ENCODE data around the gene ZNF185.

ZNF185 gene

GRCh38 chrX:152917656-152918579 lies 20.1 kb downstream of the ZNF185 start:
- no peak overlapping the region for H3K27ac ChIP-seq (ENCODE audit: low read depth, low read length)
- H3K27me3 ChIP-seq (ENCODE audit: control insufficient read depth, insufficient read depth, low read length) = no peaks in the 10 kb centered on the region
- no peak overlapping the region for H3K9ac ChIP-seq (ENCODE audit: low read length)
- H3K36me3 ChIP-seq (ENCODE audit: control insufficient read depth, insufficient read depth, low read length) = peaks cover 10% of the 10 kb centered on the region; the same call in 1 of the 2 replicates
- H3K9me3 ChIP-seq (ENCODE audit: control insufficient read depth, insufficient read depth, low read depth, low read length) = peaks cover 28% of the 10 kb centered on the region; the same call in 1 of the 2 replicates
- H3K4me1 ChIP-seq (ENCODE audit: control insufficient read depth, insufficient read depth, low read length) = peaks cover 26% of the 10 kb centered on the region; the same call in 1 of the 2 replicates
- no peak overlapping the region for H3K4me3 ChIP-seq (ENCODE audit: low read depth, low read length)

GRCh38 chrX:152918707-152919106 lies 20.8 kb downstream of the ZNF185 start:
- Histone ChIP-seq H3K27me3 (ENCODE audit: control insufficient read depth, insufficient read depth, low read length) (no peaks in the 10 kb centered on the region), H3K9me3 (ENCODE audit: control insufficient read depth, insufficient read depth, low read depth, low read length) (peaks cover 26% of the 10 kb centered on the region; the same call in 1 of the 2 replicates), H3K36me3 (ENCODE audit: control insufficient read depth, insufficient read depth, low read length) (peaks cover 10% of the 10 kb centered on the region; the same call in 1 of the 2 replicates), H3K9ac (ENCODE audit: low read length) (no peak overlapping the region), H3K4me3 (ENCODE audit: low read depth, low read length) (no peak overlapping the region), H3K27ac (ENCODE audit: low read depth, low read length) (no peak overlapping the region), H3K4me1 (ENCODE audit: control insufficient read depth, insufficient read depth, low read length) (peaks cover 28% of the 10 kb centered on the region; the same call in 1 of the 2 replicates)

GRCh38 chrX:152923599-152923998 lies 25.7 kb downstream of the ZNF185 start:
- Histone ChIP-seq H3K9ac (ENCODE audit: low read length) (no peak overlapping the region), H3K27ac (ENCODE audit: low read depth, low read length) (no peak overlapping the region), H3K4me3 (ENCODE audit: low read depth, low read length) (no peak overlapping the region), H3K9me3 (ENCODE audit: control insufficient read depth, insufficient read depth, low read depth, low read length) (peaks cover 28% of the 10 kb centered on the region; the same call in 1 of the 2 replicates), H3K36me3 (ENCODE audit: control insufficient read depth, insufficient read depth, low read length) (0 out of 2 replicates have a peak, but pooled peaks cover 7% of the 10 kb centered on the region), H3K4me1 (ENCODE audit: control insufficient read depth, insufficient read depth, low read length) (peaks cover 15% of the 10 kb centered on the region; the same call in 1 of the 2 replicates), H3K27me3 (ENCODE audit: control insufficient read depth, insufficient read depth, low read length) (no peaks in the 10 kb centered on the region)

DNA sequence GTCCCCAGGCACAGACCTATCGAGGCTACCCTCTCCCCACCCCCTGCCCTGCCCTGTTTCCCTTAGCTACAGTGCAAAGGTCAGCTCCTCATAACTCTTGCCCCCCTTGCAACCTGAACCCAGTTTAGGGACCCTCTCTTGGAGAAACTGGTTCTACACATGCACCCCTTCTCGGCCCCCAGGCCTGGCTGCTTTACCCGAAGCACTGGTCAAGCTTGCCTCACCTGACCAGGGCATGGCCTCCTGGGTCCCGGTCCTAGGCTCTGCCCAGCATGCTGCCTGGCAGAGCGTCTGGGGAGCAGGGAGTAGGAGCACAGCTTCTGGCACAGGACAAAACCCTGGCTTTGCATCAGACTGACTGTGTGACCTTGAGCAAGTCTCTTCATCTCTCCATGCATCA lies 28.0 kb downstream of the ZNF185 start:
- H3K9me3 ChIP-seq (ENCODE audit: control insufficient read depth, insufficient read depth, low read depth, low read length) = peaks cover 28% of the 10 kb centered on the region; the same call in 1 of the 2 replicates
- no peak overlapping the region for H3K9ac ChIP-seq (ENCODE audit: low read length)
- peaks cover 18% of the 10 kb centered on the region; the same call in 1 of the 2 replicates for H3K4me1 ChIP-seq (ENCODE audit: control insufficient read depth, insufficient read depth, low read length)
- H3K27ac ChIP-seq (ENCODE audit: low read depth, low read length) = no peak overlapping the region
- 0 out of 2 replicates have a peak, but pooled peaks cover 7% of the 10 kb centered on the region for H3K36me3 ChIP-seq (ENCODE audit: control insufficient read depth, insufficient read depth, low read length)
- H3K27me3 ChIP-seq (ENCODE audit: control insufficient read depth, insufficient read depth, low read length) = no peaks in the 10 kb centered on the region
- H3K4me3 ChIP-seq (ENCODE audit: low read depth, low read length) = no peak overlapping the region

DNA sequence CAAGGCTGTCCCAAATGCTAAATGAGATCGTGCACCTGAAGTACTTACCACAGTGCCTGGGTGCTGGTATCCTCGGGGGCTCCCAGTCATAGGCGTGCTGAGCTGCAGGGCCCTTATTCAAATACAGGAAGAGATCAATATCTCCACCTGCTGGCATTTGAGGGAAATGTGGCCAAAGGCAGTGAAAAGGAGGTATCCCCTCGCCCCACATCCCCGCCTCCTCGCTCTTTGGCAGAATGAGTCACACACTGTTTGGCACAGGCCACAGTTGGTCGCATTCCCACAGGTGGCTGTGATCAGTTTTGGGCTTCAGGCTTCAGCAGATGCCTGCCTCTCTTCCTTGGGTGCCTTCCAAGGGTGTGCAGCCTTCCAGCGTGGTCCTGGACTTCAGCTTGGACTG lies 28.4 kb downstream of the ZNF185 start:
- peaks cover 18% of the 10 kb centered on the region; the same call in 1 of the 2 replicates for H3K4me1 ChIP-seq (ENCODE audit: control insufficient read depth, insufficient read depth, low read length)
- H3K27me3 ChIP-seq (ENCODE audit: control insufficient read depth, insufficient read depth, low read length) = no peaks in the 10 kb centered on the region
- H3K4me3 ChIP-seq (ENCODE audit: low read depth, low read length) = no peak overlapping the region
- H3K27ac ChIP-seq (ENCODE audit: low read depth, low read length) = no peak overlapping the region
- no peak overlapping the region for H3K9ac ChIP-seq (ENCODE audit: low read length)
- H3K9me3 ChIP-seq (ENCODE audit: control insufficient read depth, insufficient read depth, low read depth, low read length) = peaks cover 25% of the 10 kb centered on the region; the same call in 1 of the 2 replicates
- H3K36me3 ChIP-seq (ENCODE audit: control insufficient read depth, insufficient read depth, low read length) = 0 out of 2 replicates have a peak, but pooled peaks cover 7% of the 10 kb centered on the region

- Histone ChIP-seq H3K4me1 (ENCODE audit: control insufficient read depth, insufficient read depth, low read length) (peaks cover 18% of the 10 kb centered on the region; the same call in 1 of the 2 replicates), H3K9me3 (ENCODE audit: control insufficient read depth, insufficient read depth, low read depth, low read length) (peaks cover 21% of the 10 kb centered on the region; the same call in 1 of the 2 replicates), H3K27ac (ENCODE audit: low read depth, low read length) (no peak overlapping the region), H3K9ac (ENCODE audit: low read length) (no peak overlapping the region), H3K27me3 (ENCODE audit: control insufficient read depth, insufficient read depth, low read length) (no peaks in the 10 kb centered on the region), H3K36me3 (ENCODE audit: control insufficient read depth, insufficient read depth, low read length) (0 out of 2 replicates have a peak, but pooled peaks cover 6% of the 10 kb centered on the region), H3K4me3 (ENCODE audit: low read depth, low read length) (no peak overlapping the region)
These were observed 29.1 kb downstream of the ZNF185 start for GRCh38 chrX:152926923-152927322.

GRCh38 chrX:152927858-152928760 lies 30.2 kb downstream of the ZNF185 start:
- Histone ChIP-seq H3K27ac (ENCODE audit: low read depth, low read length) (no peak overlapping the region), H3K36me3 (ENCODE audit: control insufficient read depth, insufficient read depth, low read length) (0 out of 2 replicates have a peak, but pooled peaks cover 7% of the 10 kb centered on the region), H3K9me3 (ENCODE audit: control insufficient read depth, insufficient read depth, low read depth, low read length) (peaks cover 26% of the 10 kb centered on the region; the same call in 1 of the 2 replicates), H3K9ac (ENCODE audit: low read length) (no peak overlapping the region), H3K4me1 (ENCODE audit: control insufficient read depth, insufficient read depth, low read length) (peaks cover 18% of the 10 kb centered on the region; the same call in 1 of the 2 replicates), H3K27me3 (ENCODE audit: control insufficient read depth, insufficient read depth, low read length) (no peaks in the 10 kb centered on the region), H3K4me3 (ENCODE audit: low read depth, low read length) (no peak overlapping the region)

DNA sequence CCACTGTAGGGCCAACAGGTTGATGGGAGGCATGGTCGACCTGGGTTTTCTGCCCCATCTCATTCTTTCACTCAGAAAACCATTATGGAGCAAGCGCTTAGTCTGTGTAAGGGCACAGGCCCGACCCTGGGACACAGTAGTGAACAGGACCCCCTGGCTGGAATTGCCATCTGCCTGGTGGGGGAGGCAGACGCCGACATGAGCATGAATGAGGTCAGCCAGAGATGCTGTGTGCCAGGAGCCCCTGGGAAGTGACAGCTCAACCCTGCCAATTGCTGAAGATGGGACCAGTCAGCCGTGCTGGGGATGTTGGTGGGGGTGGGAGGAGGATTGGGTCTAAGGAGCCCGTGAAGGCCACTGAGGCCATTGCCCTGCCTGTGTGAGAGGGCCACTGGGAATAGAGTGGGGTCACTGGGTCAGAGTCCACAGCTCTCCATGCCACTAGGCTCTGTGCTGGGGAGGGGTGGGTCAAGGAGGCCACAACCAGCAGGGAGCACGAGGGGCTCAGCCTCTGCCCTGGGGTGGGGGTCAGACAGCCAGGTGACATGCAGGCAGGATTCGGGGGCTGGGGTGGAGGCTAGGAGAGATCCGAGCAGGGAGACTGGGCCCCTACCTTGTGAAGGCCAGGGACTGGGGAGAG lies 31.0 kb downstream of the ZNF185 start:
- Histone ChIP-seq H3K27me3 (ENCODE audit: control insufficient read depth, insufficient read depth, low read length) (no peaks in the 10 kb centered on the region), H3K9ac (ENCODE audit: low read length) (no peak overlapping the region), H3K4me1 (ENCODE audit: control insufficient read depth, insufficient read depth, low read length) (peaks cover 16% of the 10 kb centered on the region; the same call in 1 of the 2 replicates), H3K36me3 (ENCODE audit: control insufficient read depth, insufficient read depth, low read length) (peaks cover 7% of the 10 kb centered on the region; the same call in 1 of the 2 replicates), H3K4me3 (ENCODE audit: low read depth, low read length) (no peak overlapping the region), H3K9me3 (ENCODE audit: control insufficient read depth, insufficient read depth, low read depth, low read length) (peaks cover 27% of the 10 kb centered on the region; the same call in 1 of the 2 replicates), H3K27ac (ENCODE audit: low read depth, low read length) (no peak overlapping the region)

DNA sequence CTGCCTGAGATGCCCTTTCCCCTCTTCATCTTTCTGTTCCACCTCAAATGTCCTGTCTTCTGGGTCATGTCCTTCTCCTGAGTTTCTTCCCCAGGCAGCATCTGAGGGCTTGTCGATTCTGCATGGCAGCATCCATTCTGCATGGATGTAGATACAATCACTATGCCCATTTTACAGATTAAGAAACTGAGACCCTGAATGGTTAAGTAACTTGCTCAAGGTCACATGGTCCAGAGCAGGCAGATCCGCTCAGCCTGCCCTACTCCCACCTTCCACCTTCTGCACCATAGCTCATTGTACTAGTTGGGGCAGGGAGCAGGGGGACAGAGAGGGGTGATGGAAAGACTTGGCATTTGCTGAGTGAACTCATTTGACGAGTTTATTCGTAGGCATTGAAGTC lies 32.0 kb downstream of the ZNF185 start:
- Histone ChIP-seq H3K4me1 (ENCODE audit: control insufficient read depth, insufficient read depth, low read length) (peaks cover 16% of the 10 kb centered on the region; the same call in 1 of the 2 replicates), H3K36me3 (ENCODE audit: control insufficient read depth, insufficient read depth, low read length) (peaks cover 7% of the 10 kb centered on the region; the same call in 1 of the 2 replicates), H3K9me3 (ENCODE audit: control insufficient read depth, insufficient read depth, low read depth, low read length) (peaks cover 27% of the 10 kb centered on the region; the same call in 1 of the 2 replicates), H3K4me3 (ENCODE audit: low read depth, low read length) (no peak overlapping the region), H3K9ac (ENCODE audit: low read length) (no peak overlapping the region), H3K27ac (ENCODE audit: low read depth, low read length) (no peak overlapping the region), H3K27me3 (ENCODE audit: control insufficient read depth, insufficient read depth, low read length) (no peaks in the 10 kb centered on the region)

DNA sequence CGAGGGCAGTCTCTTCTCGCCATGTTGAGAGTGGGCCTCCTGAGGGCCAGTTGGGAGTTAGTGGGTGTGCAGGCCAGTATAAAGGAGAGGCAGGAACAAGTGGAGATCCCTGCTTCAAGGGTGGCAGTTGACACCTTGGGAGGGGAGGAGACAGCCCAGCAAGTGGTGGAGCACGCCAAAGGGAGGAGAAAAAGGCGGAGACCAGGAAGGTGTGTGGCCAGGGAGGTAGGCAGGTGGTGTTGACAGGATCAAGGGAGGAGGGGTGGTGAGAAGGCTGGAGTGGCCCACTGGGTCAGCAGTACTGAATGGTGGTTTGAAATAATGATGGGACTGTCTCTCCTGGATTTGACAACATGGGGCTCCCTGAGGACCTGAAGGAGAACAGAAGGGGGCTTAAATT lies 32.6 kb downstream of the ZNF185 start:
- H3K9me3 ChIP-seq (ENCODE audit: control insufficient read depth, insufficient read depth, low read depth, low read length) = peaks cover 26% of the 10 kb centered on the region; the same call in 1 of the 2 replicates
- H3K27ac ChIP-seq (ENCODE audit: low read depth, low read length) = no peak overlapping the region
- H3K27me3 ChIP-seq (ENCODE audit: control insufficient read depth, insufficient read depth, low read length) = no peaks in the 10 kb centered on the region
- peaks cover 7% of the 10 kb centered on the region; the same call in 1 of the 2 replicates for H3K36me3 ChIP-seq (ENCODE audit: control insufficient read depth, insufficient read depth, low read length)
- peaks cover 16% of the 10 kb centered on the region; the same call in 1 of the 2 replicates for H3K4me1 ChIP-seq (ENCODE audit: control insufficient read depth, insufficient read depth, low read length)
- no peak overlapping the region for H3K9ac ChIP-seq (ENCODE audit: low read length)
- H3K4me3 ChIP-seq (ENCODE audit: low read depth, low read length) = no peak overlapping the region

Measured in HUES6 (cell line).